K562 (cell line): ENCODE data around the gene CES5A. TPM values are rescaled to one million over a fixed set of nuclear protein-coding genes. Genes with fewer than 3 reads are reported as not detected.

Experiments used
- ATAC-seq: fragments of 200-7000 bp; cut with Tn5 transposase; 3 replicates; pipeline ENCODE4 v1.9.1; 2020; ENCODE audit warnings: moderate library complexity
- BruUV-seq: library from RNA; stranded (reverse); fragments of 400-500 nt; replicated peaks from 2 replicates; lab custom pipeline; 2021; lab: Mats Ljungman, UMichigan
- CTCF ChIA-PET: fragments of 300-600 bp; formaldehyde crosslinking; extraction: SDS; loops from one replicate; lab custom pipeline; 2021; ENCODE audit warnings: low intra/inter-chr PET ratio; lab: Yijun Ruan, JAX
- POLR2A ChIA-PET: fragments of 300-600, 350-650 bp; sonication (Branson Sonifier 250); formaldehyde crosslinking; extraction: SDS; loops from one replicate; lab custom pipeline; 2021; ENCODE audit warnings: antibody characterized with exemption, inconsistent platforms; lab: Yijun Ruan, JAX
- DNase-seq, 4 experiments: peaks; one replicate each; pipeline versions ENCODE4 v3.0.0 to v3.0.0-alpha.2; 2011 to 2018; ENCODE audit warnings: low spot score in 3 of 4, mixed read lengths in 3 of 4; ENCODE audit errors: extremely low read depth in 1 of 4
- FAIRE-seq: peaks from 2 replicates; lab custom pipeline; 2011; peaks lifted over from hg19 to GRCh38; lab: Jason Lieb, UNC
- H2AFZ ChIP-seq: 2 replicates; pipeline ENCODE4 v1.6.0; 2011; ENCODE audit warnings: low read depth, low read length, control low read depth, inconsistent platforms
- H3K27ac ChIP-seq: fragments of 200-600 bp; 3 replicates; pipeline ENCODE4 v1.8.0; 2011; ENCODE audit warnings: low read depth, mild to moderate bottlenecking, control low read depth, inconsistent platforms, low read length, moderate library complexity, mixed read lengths; ENCODE audit errors: extremely low read depth
- H3K27me3 ChIP-seq, 2 experiments: fragments of 300-600 bp in 1 of 2; 2 replicates in 1 of 2; 3 replicates in 1 of 2; pipeline versions ENCODE4 v1.6.0 to v1.8.0; 2011; ENCODE audit warnings: inconsistent platforms in 2 of 2, low read length in 2 of 2, mild to moderate bottlenecking in 1 of 2, mixed read lengths in 1 of 2, moderate library complexity in 1 of 2; ENCODE audit not compliant: control insufficient read depth in 2 of 2, insufficient read depth in 2 of 2
- H3K36me3 ChIP-seq: fragments of 300-600 bp; 3 replicates; pipeline ENCODE4 v1.8.0; 2011; ENCODE audit warnings: mild to moderate bottlenecking, low read length, inconsistent platforms; ENCODE audit not compliant: control insufficient read depth, insufficient read depth
- H3K4me1 ChIP-seq, 2 experiments: fragments of 200-600 bp in 1 of 2; replicated peaks in 1 of 2; 2 replicates in 1 of 2; 3 replicates in 1 of 2; pipeline versions ENCODE4 v1.5.1 to v1.8.0; 2011; ENCODE audit warnings: inconsistent platforms in 2 of 2, low read length in 2 of 2, mild to moderate bottlenecking in 1 of 2, mixed read lengths in 1 of 2, moderate library complexity in 1 of 2; ENCODE audit not compliant: control insufficient read depth in 2 of 2, insufficient read depth in 2 of 2
- H3K4me2 ChIP-seq: 2 replicates; pipeline ENCODE4 v1.6.1; 2011; ENCODE audit warnings: low read length, control low read depth, inconsistent platforms, mixed read lengths; ENCODE audit not compliant: insufficient read depth
- H3K4me3 ChIP-seq: fragments of 200-600 bp; sonication (generic), shearing (Covaris generic); 2 replicates; pipeline ENCODE4 v1.5.1; 2016; ENCODE audit warnings: control low read depth, inconsistent platforms
- H3K79me2 ChIP-seq: fragments of 200-600 bp; 3 replicates; pipeline ENCODE4 v1.8.0; 2011; ENCODE audit warnings: low read length, inconsistent platforms; ENCODE audit not compliant: control insufficient read depth, insufficient read depth
- H3K9ac ChIP-seq, 2 experiments: 2 replicates each; pipeline versions ENCODE4 v1.6.0 to v1.6.1; 2011; ENCODE audit warnings: low read depth in 2 of 2, low read length in 2 of 2, control low read depth in 1 of 2, inconsistent platforms in 1 of 2, mild to moderate bottlenecking in 1 of 2, mixed read lengths in 1 of 2; ENCODE audit not compliant: insufficient read depth in 1 of 2
- H3K9me1 ChIP-seq: one replicate; pipeline ENCODE4 v1.6.0; 2011; ENCODE audit warnings: inconsistent platforms, mild to moderate bottlenecking, low read length, moderate library complexity; ENCODE audit not compliant: control insufficient read depth, insufficient read depth
- H3K9me3 ChIP-seq: replicated peaks from 2 replicates; pipeline ENCODE4 v1.5.1; 2011; ENCODE audit warnings: low read depth, low read length, inconsistent platforms; ENCODE audit not compliant: control insufficient read depth, insufficient read depth
- H4K20me1 ChIP-seq: replicated peaks from 2 replicates; pipeline ENCODE4 v1.6.1; 2011; ENCODE audit warnings: low read length, inconsistent platforms, mixed read lengths; ENCODE audit not compliant: control insufficient read depth, insufficient read depth
- BRD9 ChIP-seq: fragments of 450-650 bp; IDR thresholded peaks from 2 replicates; pipeline ENCODE4 v1.6.1; 2018; ENCODE audit warnings: low read depth; ENCODE audit not compliant: partially characterized antibody
- CTCFL ChIP-seq: IDR thresholded peaks from 2 replicates; pipeline ENCODE4 v1.6.1; 2011; ENCODE audit warnings: borderline replicate concordance, low read depth, mild to moderate bottlenecking, moderate library complexity, low read length; ENCODE audit not compliant: insufficient read depth, poor library complexity, severe bottlenecking
- HOMEZ ChIP-seq: fragments of 250-450 bp; sonication (Bioruptor Pico); IDR thresholded peaks from 2 replicates; pipeline ENCODE4 v1.4.0; 2020; ENCODE audit warnings: mild to moderate bottlenecking, moderate library complexity
- JUND ChIP-seq, 2 experiments: IDR thresholded peaks; 2 replicates in 1 of 2; 3 replicates in 1 of 2; pipeline ENCODE4 v1.6.1; 2011; ENCODE audit warnings: borderline replicate concordance in 2 of 2, low read depth in 2 of 2, low read length in 2 of 2, improper control_type of control experiment in 1 of 2, missing biosample characterization in 1 of 2, missing genetic modification characterization in 1 of 2, missing genetic modification reagents in 1 of 2
- KLF10 ChIP-seq: fragments of 250-450 bp; sonication (Bioruptor Pico); IDR thresholded peaks from 2 replicates; pipeline ENCODE4 v1.6.1; 2021; ENCODE audit warnings: matching md5 sums
- NFIC ChIP-seq: fragments of 450-650 bp; IDR thresholded peaks from 2 replicates; pipeline ENCODE4 v1.6.1; 2017; ENCODE audit warnings: mild to moderate bottlenecking, inconsistent platforms
- PURB ChIP-seq: sonication (generic); formaldehyde crosslinking; IDR thresholded peaks from 2 replicates; pipeline ENCODE4 v1.9.0; 2021; ENCODE audit warnings: low read depth, mild to moderate bottlenecking, missing genetic modification reagents
- RFX7 ChIP-seq: fragments of 250-450 bp; sonication (Bioruptor Pico); IDR thresholded peaks from 2 replicates; pipeline ENCODE4 v1.5.1; 2021; ENCODE audit warnings: mild to moderate bottlenecking
- SAFB ChIP-seq: fragments of 200-400 bp; formaldehyde crosslinking; IDR thresholded peaks from 2 replicates; pipeline ENCODE4 v1.6.1; 2017; ENCODE audit warnings: low read depth, low read length, borderline replicate concordance
- SIN3A ChIP-seq, 2 experiments: fragments of 150-350 bp in 1 of 2; IDR thresholded peaks; 2 replicates each; pipeline ENCODE4 v1.6.1; 2011 to 2016; ENCODE audit warnings: borderline replicate concordance in 2 of 2, low read depth in 2 of 2, low read length in 2 of 2, mild to moderate bottlenecking in 2 of 2, moderate library complexity in 2 of 2; ENCODE audit not compliant: control insufficient read depth in 1 of 2
- ZNF311 ChIP-seq: fragments of 250-450 bp; sonication (Bioruptor Pico); IDR thresholded peaks from 2 replicates; pipeline ENCODE4 v1.4.0; 2020; ENCODE audit warnings: mild to moderate bottlenecking, moderate library complexity
- ZNF584 ChIP-seq: fragments of 200-800 bp; sonication (Bioruptor generic); IDR thresholded peaks from 2 replicates; pipeline ENCODE4 v1.6.1; 2016; ENCODE audit warnings: low read depth, mild to moderate bottlenecking, missing genetic modification characterization, missing compliant biosample characterization
- WGBS: fragments of 100-300 bp; shearing (Covaris generic); methylation state at CpG from one replicate; pipeline ENCODE4 v1.1.6; 2016; ENCODE audit warnings: low coverage, mixed read lengths; ENCODE audit not compliant: insufficient coverage; ENCODE audit errors: missing lambda C conversion rate; 5-methylcytosine and 5-hydroxymethylcytosine counted together
- in situ Hi-C: fragments of 300-500 bp; cut with MboI; formaldehyde crosslinking; loops from 4 replicates; pipeline ENCODE4 v1.15.0; 2018; ENCODE audit warnings: inconsistent platforms, mixed read lengths
- intact Hi-C: fragments of 100-400 bp; cut with micrococcal nuclease; formaldehyde crosslinking; loops from 2 replicates; pipeline ENCODE4 v1.14.2; 2022
- polyA plus RNA-seq, 8 experiments: library from polyadenylated mRNA; depleted of rRNA in 4 of 8; stranded (reverse) in 5 of 8; unstranded in 3 of 8; fragments of >200 nt; fragmentation: Nextera tagmentation in 2 of 8; fragmentation: Illumina TruSeq in 1 of 8; extraction: Ambion mirVana in 2 of 8; extraction: Trizol in 1 of 8; gene quantifications; 2 replicates each; pipeline versions ENCODE4 v1.2.1 to v1.2.3, GENCODE V29; 2011 to 2014; ENCODE audit warnings: inconsistent platforms in 1 of 8, missing spikeins in 1 of 8
- total RNA-seq, 7 experiments: library from RNA; depleted of rRNA in 6 of 7; stranded (reverse); fragments of >200 nt in 6 of 7; fragmentation: Illumina TruSeq in 2 of 7; extraction: Trizol in 2 of 7; gene quantifications; 2 replicates each; pipeline versions ENCODE4 v1.2.1 to v1.2.3, GENCODE V29; 2011 to 2021; ENCODE audit warnings: low replicate concordance in 1 of 7

CES5A gene
- total and polyA plus RNA-seq, 9 of the 15 experiments (the other 6 are each of a cell fraction or from before 2014, with no cell fraction given): 0.07 to 0.17 (median 0.15) TPM; not detected in 4

GRCh38 chr16:55824473-55825000, 50.6 kb downstream of the CES5A start (continued):
- TF ChIP-seq PURB (CRISPR knock-in tag) (no peak), HOMEZ (CRISPR knock-in tag) (no peak), BRD9 (no peak), ZNF311 (CRISPR knock-in tag) (no peak)

- Histone ChIP-seq H2AFZ (no peak overlapping the region), H3K79me2 (no peaks in the 10 kb centered on the region), H3K27ac (no peak overlapping the region), H3K36me3 (no peaks in the 10 kb centered on the region), H3K4me1 (no peaks in the 10 kb centered on the region), H3K9me3 (no peaks in the 10 kb centered on the region), H3K9ac (no peak overlapping the region), H3K9me1 (no peaks in the 10 kb centered on the region), H3K4me3 (no peak overlapping the region), H3K27me3 (peaks cover 0 to 5% of the 10 kb centered on the region in 2 experiments; a peak in 1 of 5 replicates), H3K4me2 (no peak overlapping the region), H4K20me1 (no peaks in the 10 kb centered on the region)
- in situ Hi-C loops (no loop called here), intact Hi-C loops (no loop called here)
- no peak for DNase-seq
- BruUV-seq: no TSS peak
- ChIA-PET CTCF (no interaction called here), POLR2A (no interaction called here)
- no peak for FAIRE-seq
- no peak for ATAC-seq
- 0% methylated on average over 3 of the region's 3 CpGs for WGBS
- no peak for TF ChIP-seq NFIC
- TF ChIP-seq SAFB: no peak
- no peak for TF ChIP-seq CTCFL
- no peak for TF ChIP-seq RFX7 (CRISPR knock-in tag)
- TF ChIP-seq KLF10 (CRISPR knock-in tag): no peak
- TF ChIP-seq JUND (IDR thresholded peaks at IDR 0.05; ENCODE audit: borderline replicate concordance, low read depth, low read length): no peak
- TF ChIP-seq JUND (tag; IDR thresholded peaks at IDR 0.05; ENCODE audit: borderline replicate concordance, low read depth, low read length): no peak
- TF ChIP-seq SIN3A (IDR thresholded peaks at IDR 0.05; ENCODE audit: borderline replicate concordance in 2 of 2, control insufficient read depth in 1 of 2, low read depth in 2 of 2, low read length in 2 of 2): no peak
- no peak for TF ChIP-seq ZNF584 (CRISPR knock-in tag)
Observed at GRCh38 chr16:55822280-55822810, 52.8 kb downstream of the CES5A start.
